ENCODE results near the gene PACSIN2.

PACSIN2 gene

DNA sequence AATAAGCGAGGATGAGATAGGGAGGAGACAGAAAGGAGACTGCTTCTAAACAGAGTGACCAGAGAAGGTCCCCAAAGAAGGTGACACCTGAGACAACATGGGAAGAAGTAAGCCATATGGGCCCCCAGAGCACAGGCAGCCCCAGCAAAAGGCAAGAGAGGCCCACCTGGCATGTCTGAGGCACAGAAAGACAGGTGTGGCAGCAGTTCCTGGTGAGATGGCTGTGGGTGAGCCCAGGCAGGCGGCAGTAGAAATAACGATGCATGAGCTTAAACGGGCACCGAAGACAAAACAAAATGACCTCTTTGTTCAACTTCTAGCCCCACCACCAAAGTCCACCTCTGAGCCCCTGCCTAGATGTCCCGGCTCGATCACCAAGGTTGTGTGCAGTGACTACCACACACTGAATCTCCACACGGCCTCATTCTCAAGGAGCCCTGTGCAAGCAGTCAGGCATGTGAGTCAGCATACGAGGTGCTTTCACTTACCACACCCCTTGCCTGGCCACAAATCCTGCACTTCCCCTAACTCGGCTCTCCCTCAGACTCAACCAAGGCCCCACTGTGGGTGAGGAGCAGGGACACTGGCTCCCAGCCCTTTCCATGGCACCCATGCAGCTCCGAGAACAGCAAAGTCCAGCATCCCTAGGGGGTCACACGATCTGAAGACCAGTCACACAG lies 77.6 kb downstream of the PACSIN2 start:
- no peak for TF ChIP-seq TAF1 (IDR thresholded peaks at IDR 0.05; ENCODE audit: borderline replicate concordance, insufficient read depth, low read length)
- TF ChIP-seq POLR2AphosphoS5 (IDR thresholded peaks at IDR 0.05; ENCODE audit: low read depth, low read length): no peak
- no peak for TF ChIP-seq SIN3A (IDR thresholded peaks at IDR 0.05; ENCODE audit: borderline replicate concordance, insufficient read depth, low read length)
- TF ChIP-seq, protein P1, sequence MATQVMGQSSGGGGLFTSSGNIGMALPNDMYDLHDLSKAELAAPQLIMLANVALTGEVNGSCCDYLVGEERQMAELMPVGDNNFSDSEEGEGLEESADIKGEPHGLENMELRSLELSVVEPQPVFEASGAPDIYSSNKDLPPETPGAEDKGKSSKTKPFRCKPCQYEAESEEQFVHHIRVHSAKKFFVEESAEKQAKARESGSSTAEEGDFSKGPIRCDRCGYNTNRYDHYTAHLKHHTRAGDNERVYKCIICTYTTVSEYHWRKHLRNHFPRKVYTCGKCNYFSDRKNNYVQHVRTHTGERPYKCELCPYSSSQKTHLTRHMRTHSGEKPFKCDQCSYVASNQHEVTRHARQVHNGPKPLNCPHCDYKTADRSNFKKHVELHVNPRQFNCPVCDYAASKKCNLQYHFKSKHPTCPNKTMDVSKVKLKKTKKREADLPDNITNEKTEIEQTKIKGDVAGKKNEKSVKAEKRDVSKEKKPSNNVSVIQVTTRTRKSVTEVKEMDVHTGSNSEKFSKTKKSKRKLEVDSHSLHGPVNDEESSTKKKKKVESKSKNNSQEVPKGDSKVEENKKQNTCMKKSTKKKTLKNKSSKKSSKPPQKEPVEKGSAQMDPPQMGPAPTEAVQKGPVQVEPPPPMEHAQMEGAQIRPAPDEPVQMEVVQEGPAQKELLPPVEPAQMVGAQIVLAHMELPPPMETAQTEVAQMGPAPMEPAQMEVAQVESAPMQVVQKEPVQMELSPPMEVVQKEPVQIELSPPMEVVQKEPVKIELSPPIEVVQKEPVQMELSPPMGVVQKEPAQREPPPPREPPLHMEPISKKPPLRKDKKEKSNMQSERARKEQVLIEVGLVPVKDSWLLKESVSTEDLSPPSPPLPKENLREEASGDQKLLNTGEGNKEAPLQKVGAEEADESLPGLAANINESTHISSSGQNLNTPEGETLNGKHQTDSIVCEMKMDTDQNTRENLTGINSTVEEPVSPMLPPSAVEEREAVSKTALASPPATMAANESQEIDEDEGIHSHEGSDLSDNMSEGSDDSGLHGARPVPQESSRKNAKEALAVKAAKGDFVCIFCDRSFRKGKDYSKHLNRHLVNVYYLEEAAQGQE (IDR thresholded peaks at IDR 0.05; ENCODE audit: insufficient read depth in 1 of 2, low read depth in 2 of 2, low read length in 2 of 2): no peak
- no peak for TF ChIP-seq FOXP2 (optimal IDR thresholded peaks at IDR 0.05; ENCODE audit: borderline replicate concordance, extremely low read depth, extremely low read length, insufficient read depth)

DNA sequence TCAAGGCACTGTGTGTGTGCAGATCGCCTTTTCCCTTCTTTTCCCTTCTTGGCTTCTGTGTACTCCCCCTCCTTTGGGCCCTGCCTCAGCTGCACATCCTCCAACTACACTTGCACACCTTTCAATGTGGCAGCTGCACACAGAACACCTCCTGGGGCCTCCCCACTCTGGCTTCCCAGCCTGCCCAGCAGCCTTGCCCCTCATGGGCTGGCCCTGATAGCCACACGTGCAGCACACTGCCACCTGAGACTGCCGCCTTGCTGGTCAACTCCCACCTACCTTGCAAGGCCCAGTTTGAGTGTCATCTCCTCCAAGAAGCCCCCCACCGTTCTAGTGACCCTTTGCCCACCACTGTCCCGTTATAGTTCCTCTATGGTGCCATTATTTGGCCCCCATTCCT lies 80.6 kb downstream of the PACSIN2 start:
- no peak for TF ChIP-seq TAF1 (IDR thresholded peaks at IDR 0.05; ENCODE audit: borderline replicate concordance, insufficient read depth, low read length)
- TF ChIP-seq, protein P1 (IDR thresholded peaks at IDR 0.05; ENCODE audit: insufficient read depth in 1 of 2, low read depth in 2 of 2, low read length in 2 of 2): no peak
- no peak for TF ChIP-seq FOXP2 (optimal IDR thresholded peaks at IDR 0.05; ENCODE audit: borderline replicate concordance, extremely low read depth, extremely low read length, insufficient read depth)

DNA sequence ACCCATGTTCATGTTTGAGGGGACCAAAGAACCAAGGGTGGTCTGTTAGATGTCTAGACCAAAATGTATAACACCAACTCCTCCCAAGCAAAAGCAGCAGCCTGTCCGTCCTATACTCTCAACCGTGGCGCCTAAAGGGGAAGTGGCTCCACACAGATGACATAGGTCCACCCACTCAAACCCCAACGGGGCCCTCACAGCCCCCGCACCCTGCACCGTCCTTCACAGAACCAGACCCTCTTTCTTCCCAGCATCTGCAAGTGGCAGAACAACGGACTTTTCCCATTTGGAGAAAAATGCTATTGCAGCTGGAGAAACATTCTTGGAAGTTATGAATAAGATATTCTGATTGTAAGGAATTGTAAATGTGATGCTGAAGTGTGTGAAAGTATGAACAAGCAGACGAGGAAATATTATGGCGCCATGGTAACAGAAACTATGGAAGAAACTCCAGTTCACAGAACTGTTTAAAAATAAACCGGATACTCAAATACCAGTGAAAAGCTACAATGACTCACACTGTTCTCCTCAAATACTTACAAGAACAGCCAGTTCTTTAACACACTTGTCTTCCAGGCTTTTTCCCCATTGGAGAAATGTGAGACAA lies 81.4 kb downstream of the PACSIN2 start:
- no peak for TF ChIP-seq FOXP2 (optimal IDR thresholded peaks at IDR 0.05; ENCODE audit: borderline replicate concordance, extremely low read depth, extremely low read length, insufficient read depth)
- no peak for TF ChIP-seq SIN3A (IDR thresholded peaks at IDR 0.05; ENCODE audit: borderline replicate concordance, insufficient read depth, low read length)
- no peak for TF ChIP-seq TAF1 (IDR thresholded peaks at IDR 0.05; ENCODE audit: borderline replicate concordance, insufficient read depth, low read length)
- TF ChIP-seq, protein P1 (IDR thresholded peaks at IDR 0.05; ENCODE audit: insufficient read depth in 1 of 2, low read depth in 2 of 2, low read length in 2 of 2): no peak
- TF ChIP-seq POLR2AphosphoS5 (IDR thresholded peaks at IDR 0.05; ENCODE audit: low read depth, low read length): no peak

DNA sequence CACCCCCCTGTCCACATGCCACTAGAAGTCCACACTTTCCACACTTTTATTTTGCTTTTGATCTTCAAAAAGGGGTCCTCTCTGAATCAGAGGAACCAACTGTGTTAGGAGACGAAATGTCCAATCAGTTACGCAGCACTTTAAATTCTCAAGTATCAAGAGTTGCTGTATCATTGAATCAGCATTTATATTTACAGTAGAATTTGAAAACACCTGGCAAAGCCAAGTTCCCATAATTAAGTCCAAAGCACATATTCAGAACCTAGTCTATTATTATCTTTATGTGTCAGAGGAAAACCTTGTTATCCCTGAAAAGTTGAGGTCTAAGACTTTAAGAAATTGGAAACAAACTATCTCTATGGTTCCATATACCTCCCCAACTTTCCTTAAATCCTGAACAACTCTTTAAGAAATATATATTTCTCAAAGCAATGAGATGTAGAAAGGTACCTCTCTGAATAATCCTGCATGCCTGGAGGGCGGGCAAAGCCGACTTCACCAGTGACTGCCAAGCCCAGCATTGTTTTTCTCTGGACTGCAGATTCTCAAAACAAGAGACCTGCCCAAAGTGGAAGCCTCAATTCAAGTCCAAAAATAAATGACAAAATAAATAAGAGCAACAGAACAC lies 82.0 kb downstream of the PACSIN2 start:
- TF ChIP-seq POLR2AphosphoS5 (IDR thresholded peaks at IDR 0.05; ENCODE audit: low read depth, low read length) (no peak), TAF1 (IDR thresholded peaks at IDR 0.05; ENCODE audit: borderline replicate concordance, insufficient read depth, low read length) (no peak), SIN3A (IDR thresholded peaks at IDR 0.05; ENCODE audit: borderline replicate concordance, insufficient read depth, low read length) (no peak), FOXP2 (optimal IDR thresholded peaks at IDR 0.05; ENCODE audit: borderline replicate concordance, extremely low read depth, extremely low read length, insufficient read depth) (no peak)
- TF ChIP-seq, protein P1 (IDR thresholded peaks at IDR 0.05; ENCODE audit: insufficient read depth in 1 of 2, low read depth in 2 of 2, low read length in 2 of 2): no peak

Measured in PFSK-1 (cell line).